ENCODE data around the gene RGR.

The RGR gene

DNA sequence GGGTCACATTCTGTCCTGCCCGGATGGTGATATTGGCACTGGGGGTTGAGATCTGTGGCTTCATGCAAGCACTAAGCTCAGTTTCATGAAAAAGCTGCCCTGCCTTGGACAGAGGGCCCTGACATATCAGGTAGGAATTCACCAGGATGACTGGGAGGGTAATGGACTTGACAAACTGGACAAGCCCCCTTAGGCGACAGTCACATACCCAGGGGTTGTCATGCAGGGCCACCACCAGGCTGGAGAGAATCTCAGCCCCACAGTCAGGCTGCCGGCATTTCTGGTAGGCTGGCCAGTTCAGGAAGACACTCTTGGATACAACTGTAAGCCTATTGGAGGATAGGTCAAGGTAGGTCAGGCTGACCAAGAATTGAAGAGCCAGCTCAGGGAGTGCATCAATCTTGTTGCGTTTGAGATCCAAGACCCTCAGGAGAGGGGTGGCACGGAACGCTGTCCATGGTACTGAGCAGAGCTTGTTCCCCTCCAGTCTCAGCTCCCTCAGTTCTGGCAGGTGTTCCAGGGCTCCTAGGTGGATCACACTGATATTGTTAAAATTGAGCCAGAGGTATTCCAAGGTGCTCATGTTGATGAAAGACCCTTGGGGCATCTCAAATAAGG lies 20.3 kb upstream of the RGR start:
- DNase-seq = no peak

DNA sequence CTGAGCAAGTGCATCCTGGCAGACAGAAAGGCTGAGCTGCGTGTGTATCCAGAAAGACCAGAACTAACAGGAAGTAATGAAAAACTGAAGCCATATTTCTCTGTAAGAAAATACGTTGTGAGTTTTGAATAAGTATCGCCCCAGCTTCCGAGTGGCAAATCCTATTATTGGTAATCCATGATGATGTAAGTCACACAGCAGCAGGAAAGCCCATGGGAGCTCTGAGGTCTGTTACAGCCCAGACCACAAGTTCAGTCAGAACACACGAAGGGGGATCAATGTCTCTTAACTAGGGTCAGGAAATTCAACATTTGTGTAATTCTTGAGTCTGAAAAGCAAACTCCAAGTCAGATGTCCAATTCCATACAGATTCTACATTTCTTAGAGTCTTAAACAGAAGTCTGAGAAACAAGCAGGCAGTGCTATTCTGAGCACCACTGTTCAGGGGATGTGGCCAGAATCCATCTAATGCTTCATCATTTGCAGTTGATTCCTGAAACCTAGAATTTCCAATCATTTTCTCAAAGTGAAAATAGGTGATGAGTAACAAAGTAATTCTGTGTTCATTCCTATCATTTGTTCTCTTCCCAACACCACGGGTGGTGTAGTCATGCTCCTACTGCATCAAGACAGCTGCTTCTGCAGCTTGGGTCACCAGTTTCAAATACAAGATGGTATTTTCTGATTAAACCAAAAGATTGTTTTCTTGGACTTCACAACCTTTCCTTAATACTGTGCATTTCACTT lies 19.3 kb upstream of the RGR start, which contains the start of gene LRIT2:
TSS of gene LRIT2 (minus strand) at position 118 of the 747 bp plus-strand sequence. CDS start at position 94, 24 bp downstream.
- no peak for DNase-seq

DNA sequence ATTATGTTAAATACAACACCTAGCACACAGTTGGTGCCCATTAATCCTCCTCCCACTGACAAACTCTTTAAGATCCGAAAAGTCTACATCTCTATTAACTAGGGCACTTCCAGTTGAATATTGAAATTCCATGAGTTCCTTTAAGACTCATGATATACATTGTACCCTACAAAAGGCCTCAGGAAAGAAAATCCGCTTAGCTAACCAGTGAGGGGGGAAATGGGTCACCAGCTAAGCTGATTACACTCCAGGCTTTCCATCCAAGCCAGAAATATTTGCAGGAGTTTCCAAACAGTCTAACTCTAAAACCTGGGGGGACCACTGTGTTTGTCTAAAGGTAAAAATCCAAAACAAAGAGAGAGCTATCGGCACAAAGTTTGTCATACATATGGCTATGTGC lies 18.2 kb upstream of the RGR start:
- no peak for DNase-seq

DNA sequence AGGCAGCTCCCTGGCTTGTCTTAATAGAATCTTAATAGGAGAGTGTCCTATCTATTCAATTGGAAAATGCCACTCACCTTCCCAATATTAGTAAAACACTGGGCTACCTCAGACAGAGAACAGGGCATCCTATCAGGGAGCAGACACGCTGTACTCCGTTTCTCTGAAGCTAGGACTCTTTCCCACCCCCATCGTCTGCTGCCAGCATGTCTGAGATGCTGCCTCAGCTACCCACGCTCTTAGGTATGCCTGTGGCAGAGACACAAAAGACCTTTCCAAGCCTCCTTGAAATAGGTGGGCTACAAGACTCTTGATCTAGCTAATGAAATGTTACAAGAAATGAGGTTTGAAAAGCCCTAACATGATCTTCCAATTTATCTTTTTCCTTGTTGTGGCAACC lies 17.0 kb upstream of the RGR start:
- no peak for DNase-seq

DNA sequence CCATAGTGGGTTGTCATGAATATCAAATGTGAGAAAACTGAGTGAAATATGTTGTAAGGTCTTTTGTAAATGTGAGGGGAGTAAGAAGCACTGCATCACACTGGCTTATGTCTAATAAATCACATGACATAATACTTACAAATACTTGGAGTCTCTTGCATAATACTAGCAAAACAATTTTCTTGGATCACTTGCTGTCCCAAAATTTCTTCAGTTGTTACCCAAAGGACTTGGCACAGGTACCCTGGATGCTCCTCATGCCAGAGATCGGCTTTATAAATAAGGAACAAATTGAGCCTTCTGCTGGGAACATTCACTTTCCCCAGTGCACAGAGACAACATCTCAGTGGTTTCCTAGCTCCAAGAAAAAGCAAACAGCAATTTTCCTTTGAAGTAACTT lies 14.5 kb upstream of the RGR start:
- no peak for DNase-seq

DNA sequence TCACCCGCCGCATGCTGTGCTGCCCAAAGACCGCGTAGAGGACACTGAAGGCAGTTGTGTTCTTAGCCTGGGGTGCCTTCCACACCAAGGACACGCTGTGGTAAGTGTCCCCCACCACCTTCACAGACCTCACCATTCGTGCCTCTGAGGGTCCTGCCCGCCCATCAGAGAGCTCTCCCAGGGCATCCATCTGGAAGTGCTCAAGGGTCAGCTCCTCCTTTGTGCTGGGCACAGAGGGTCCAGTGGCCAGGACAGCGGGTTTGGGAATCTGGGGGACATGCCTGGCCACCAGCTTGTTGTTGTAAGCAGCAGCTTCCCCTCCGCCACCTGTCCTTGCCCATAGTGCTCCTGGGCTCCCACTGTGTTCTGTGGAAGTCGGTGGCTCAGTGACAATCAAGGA lies 12.5 kb upstream of the RGR start:
- DNase-seq = no peak

DNA sequence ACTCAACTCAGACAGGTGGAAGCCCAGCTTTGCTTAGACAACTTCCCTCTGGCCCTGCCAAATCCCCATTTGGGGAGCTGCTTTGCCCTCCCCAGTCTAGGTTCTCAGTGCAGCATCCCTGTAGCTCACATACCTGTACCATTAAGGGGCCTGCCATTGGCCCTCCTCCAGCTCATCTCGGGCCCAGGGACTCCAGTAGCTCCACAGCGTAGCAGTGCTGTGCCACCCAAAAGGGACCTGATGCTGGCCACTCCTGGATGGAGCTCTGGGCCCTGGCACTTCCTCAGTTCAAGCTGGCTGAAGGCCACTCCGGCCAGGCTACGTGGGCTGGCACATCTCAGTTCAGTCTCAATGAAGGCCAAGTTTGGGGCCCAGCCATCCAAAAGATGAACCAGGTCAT lies 10.9 kb upstream of the RGR start:
- no peak for DNase-seq

DNA sequence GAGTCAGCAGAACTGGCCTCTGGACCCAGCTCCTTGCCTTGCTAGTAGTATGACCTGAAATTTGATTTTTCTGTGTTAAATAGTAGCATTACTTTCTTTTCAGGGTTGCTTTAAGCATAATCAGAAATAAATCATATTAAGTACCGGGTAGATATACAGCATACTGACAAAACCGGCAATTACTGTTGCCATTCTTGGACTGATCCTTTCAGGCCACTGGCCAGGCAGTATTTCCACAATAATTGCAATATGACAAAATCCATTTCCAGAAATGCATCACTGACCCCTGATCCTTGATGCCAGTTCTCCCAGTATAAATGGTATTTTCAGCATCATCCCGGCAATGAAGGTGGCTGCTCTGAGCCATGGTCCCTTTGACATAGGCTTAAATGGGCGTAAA lies 10.4 kb upstream of the RGR start:
- DNase-seq = no peak

DNA sequence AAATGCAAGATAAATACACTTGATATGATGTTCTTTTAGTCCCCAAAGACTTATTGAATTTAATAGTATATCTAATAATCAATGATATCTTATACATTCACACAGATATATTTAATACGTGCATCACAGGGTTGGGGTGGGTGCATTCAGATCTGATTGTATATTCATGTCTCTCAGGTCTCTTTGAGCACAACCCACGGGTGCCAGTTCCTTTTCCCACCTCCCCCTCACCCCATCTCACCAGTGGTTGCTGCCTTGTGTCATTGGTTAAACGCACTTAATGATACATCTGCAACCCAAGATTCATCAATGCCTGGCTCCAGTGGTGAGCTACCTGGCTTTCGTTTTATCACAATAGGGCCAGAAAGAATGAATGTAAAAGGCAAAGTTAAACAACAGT lies 9.8 kb upstream of the RGR start:
- DNase-seq = no peak

DNA sequence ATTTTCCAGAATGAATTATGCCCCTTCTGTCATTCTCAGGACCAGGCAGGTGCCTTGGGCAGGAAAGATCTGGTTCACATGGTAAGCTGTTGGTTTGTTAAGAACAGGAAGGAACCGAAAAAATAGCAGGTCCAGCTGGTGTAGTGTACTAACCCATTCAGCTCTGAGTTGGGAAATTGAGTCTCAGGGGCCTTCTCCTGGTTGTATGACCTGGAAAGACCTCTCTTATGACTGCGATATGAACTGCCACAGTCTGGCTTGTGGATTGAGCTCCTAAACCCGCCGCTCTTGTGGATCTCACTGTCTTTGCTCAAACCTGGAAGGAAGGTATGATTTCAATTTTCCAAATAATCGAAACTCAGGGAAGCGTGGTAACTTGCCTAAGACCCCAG lies 8.1 kb upstream of the RGR start:
- no peak for DNase-seq

DNA sequence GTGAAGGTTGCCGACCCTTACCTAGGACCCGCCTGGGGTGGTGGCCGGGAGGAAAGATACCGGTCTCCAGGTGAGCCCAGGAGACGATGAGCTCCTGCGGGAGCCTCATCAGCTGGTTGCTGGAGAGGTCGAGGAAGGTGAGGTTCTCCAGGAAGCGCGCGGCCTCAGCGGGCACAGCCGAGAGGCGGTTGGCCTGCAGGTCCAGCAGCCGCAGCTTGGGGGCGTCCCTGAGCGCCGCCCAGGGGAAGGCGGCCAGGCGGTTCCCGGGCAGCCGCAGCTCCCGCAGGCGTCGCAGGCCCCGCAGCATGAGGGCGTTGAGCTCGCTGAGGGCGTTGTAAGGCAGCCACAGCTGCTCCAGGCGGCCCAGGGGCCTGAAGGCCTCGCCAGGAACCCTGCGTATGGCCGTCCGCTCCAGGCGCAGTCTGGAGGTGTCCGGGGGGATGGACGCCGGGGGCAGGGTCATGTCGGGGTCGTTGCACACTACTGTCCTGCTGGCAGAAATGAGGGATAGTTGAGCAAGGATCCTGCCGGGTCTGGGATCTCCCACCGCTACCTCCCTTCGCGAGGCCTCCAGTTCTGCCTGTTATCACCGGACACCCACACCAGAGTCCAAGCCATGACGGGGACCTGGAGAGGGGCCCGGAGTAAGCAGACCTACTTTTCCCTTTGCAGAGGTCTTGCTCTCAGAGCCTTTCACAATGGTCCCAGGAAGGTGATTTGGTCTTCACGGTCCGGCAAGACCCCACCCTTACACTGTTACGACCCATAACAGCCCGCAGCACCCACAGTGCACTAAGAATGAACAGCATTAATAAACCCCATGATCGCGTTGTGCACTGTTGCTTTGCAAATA lies 7.4 kb upstream of the RGR start:
- no peak for DNase-seq

DNA sequence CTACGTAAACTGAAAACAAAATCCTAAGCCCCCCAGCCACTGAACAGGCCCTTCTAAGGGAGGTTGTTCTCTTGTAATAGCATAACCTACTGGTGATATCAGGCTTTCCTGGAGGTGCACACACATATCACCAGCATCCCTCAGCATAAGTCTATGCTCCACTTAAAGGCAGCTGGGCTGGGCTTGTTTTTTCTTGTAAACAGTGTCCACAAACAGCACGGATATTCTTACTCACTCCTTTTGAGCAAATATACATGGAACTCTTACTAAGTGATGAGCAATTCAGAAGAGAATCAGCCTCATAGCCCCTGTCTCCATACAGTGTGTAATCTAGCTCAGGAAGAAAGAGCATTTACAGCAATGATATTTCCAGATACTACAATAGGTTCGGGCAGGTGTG lies 5.9 kb upstream of the RGR start:
- DNase-seq = no peak

DNA sequence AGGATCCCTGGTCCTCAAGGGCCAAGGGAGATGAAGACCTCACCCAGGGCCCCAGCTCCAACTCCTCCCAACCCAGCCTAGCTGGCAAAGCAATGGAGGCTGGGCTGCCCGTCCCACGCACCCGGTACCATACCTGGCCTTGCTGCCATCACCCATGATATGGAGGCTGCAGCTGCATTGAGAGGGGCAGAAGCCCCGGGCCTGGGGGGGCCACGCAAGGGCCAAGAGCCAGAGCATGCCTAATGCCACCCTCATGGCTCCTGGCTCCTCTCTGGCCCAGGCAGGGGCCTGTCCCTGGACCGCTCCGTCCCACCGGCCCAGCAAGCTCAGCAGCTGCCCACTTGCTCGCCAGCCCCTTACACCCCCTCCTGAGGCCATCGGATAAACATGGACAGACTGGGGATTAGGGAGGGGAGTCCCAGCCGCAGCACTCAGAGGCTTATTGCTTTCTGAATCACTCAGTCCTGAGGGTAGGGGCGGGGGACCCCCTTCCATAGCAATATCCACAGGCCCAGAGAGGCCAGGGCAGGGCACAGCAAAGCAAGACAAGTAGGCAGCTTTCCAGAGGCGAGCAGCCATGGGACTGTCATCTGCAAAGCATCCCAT lies 3.6 kb upstream of the RGR start, which contains the start of gene LRIT1:
TSS of gene LRIT1 (minus strand) at position 362 of the 606 bp plus-strand sequence. CDS start at position 255, 107 bp downstream.
- DNase-seq = no peak

DNA sequence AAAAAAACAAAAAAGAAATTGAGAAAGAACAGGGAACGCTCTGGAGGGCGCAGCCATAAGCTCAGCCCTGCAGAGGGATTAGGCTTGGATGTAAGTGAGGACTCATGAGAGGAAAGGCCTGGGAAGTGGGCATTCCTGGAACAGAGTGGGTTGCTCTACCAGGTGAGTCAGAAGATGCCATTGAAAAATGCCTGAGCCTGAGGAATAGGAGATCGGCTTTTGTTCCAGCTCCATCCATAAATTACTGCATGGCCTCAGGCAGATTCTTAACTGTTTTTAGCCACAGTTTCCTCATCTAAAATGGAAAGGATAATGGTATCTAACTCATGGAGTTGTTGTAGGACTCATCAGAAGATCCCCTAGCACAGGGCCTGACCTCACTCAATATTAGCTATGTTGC lies 1.1 kb upstream of the RGR start:
- DNase-seq = no peak

DNA sequence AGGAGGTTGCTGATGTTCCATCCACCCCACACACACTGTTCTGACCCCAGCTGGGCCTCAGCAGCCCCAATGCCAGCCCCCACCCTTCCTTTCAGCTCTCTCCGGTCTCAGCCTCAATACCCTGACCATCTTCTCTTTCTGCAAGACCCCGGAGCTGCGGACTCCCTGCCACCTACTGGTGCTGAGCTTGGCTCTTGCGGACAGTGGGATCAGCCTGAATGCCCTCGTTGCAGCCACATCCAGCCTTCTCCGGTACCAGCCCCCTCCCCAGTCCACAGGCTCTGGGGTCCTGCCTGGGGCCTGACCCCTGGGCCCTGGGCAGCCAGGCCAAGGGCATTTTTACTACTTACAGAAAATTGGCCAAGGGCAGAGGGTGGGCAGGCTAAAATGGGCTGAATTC lies 2.6 kb downstream of the RGR start:
- no peak for DNase-seq

DNA sequence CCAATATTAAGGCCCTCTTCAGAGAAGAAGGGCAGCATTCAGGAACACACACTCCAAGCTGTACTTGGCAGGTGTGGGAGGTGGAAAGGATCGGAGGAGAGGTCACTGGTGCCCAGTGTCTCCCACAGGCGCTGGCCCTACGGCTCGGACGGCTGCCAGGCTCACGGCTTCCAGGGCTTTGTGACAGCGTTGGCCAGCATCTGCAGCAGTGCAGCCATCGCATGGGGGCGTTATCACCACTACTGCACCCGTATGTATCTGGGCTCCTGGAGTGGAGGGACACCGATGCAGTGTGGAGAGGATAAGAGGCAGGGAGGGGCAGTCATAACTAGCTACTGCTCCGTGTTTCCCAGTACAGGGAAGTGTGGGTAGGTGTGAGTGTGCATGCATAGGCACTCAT lies 3.9 kb downstream of the RGR start:
- DNase-seq = no peak

DNA sequence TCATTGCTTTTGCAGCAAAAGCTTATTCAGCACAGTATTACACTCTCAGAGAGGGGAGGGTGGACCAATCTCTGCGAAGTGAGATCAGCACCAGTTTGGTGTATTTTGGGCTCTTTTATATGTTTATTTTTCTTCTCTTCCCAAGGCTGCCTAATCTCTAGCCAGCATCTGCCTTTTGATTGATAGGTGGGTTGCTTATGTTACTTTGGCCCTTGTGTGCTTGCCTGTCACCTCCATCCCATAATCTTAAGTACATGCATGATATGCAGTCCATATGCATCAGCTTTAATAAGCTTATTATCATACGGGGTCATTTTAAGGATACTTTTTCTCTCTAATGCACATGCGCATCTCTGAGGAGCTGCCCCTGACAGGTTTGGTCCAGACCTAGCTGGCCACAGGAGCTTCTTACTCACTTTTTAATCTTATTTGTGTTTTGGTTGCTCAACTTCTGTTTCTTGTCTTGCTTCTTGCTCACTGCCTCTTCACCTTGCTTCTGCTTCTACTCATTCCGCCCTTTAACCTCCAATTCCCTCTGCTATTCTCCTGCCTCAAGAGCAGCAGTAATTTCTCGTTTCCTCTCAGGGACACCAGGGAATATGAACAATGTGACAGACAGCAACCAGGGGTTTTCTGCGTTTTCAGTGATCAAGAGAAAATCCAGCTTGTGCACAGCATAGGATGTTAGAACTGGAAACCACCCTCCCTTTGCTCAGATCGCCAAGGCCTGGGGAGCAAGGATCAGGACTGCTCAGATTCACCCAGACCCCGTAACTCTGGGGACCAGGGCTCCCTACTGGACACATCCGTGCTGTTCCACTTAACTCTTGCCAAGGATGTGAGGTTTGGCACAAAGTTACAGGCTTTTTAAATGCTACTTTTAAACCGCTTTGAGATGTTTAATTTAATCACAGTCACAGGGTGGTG lies 10.0 kb downstream of the RGR start:
- no peak for DNase-seq

DNA sequence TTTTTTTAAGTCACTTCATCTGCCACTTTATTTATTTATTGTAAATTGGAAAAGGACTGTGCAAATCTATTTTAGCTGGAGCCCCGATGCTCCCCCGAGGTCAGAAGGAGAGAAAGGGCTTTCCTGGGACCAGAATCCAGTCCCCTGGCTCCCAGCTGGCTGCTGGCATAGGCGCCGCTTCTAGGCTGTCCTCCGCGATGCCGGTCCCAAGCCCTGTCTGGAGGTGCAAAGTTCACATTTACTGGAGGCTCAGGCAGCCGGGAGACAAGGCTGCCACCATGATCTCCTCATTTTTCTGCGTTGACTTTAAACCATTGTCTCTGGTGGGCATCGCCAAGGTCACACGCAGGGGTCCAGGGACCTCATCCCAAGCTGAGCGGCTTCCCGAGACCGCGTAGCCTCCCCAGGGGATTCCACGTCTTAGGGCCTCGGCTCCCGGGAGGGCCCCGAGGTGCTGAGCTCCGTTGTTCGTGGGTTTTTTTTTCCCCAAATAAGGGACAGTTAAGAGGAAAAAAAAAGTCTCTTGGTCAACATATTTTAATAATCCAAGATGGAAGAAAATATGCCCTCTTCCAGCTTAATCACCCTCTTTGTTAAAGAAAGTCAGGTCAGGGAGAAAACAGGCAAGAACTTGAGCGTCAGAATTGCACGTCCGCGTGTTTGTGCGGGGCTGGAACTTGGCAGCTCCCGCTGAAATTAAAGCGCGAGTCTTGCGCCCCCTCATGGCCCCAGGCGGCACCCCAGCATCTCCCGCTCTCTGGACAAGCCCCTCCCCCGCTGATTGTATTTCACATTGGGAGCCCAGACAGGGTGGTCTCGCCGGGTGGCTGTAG lies 11.9 kb downstream of the RGR start:
- no peak for DNase-seq

DNA sequence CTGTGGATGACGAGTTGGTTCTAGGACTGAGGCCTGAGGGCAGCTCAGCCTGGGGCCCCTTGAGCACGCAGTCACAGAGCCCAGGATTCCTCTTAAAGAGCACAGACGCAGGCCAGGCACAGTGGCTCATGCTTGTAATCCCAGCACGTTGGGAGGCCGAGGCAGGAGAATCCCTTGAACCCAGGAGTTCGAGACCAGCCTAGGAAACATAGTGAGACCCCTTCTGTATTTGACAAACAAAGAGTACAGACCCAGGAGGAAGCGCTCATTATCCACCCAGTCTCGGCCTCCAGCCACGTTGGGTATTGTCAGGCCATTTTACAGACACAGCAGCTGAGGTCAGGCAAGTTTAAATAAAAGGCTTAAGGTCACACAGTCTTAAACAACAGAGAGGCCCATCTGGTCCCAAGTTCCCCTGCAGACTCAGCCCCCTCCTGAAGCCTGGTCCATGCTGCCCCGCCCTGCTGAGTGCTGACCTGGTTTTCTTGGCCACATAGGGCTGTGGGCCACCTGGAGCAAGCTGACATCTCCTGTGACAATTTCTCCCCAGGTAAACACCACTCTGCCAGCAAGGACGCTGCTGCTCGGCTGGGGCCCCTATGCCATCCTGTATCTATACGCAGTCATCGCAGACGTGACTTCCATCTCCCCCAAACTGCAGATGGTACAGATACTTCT lies 12.6 kb downstream of the RGR start:
- no peak for DNase-seq

DNA sequence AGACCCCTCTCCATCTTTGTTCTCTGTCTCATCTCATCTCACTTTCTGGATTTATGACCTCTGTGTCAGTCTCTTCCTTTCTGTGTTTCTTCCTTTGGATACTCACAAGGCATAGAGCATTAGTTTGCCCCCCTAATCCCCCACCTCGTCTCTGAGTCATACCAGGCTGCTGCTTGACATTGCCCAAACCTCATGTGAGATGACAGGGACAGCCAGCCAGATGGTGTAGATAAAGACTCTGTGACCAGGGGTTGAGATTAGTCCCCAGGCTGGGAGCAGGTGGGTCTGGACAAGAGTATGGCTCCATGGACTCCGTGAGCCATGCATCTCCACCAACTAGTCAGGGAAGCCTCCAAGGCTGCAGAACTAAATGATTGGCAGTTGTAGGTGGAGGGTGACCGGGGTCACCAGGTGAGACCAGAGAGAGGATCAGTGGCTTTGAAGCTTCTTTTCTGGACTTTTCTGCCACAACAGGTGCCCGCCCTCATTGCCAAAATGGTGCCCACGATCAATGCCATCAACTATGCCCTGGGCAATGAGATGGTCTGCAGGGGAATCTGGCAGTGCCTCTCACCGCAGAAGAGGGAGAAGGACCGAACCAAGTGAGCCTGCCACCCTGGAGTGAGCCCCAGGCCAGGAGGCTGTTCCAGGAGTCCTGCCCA lies 13.3 kb downstream of the RGR start:
- no peak for DNase-seq

Data from cortex of kidney (tissue), 1 donor.